GM19395 (cell line): ENCODE measurements around the gene SHISAL2A.

Experiments
- ATAC-seq: cut with Tn5 transposase; IDR thresholded peaks from one replicate; pipeline ENCODE4 v1.9.1; 2021; ENCODE audit warnings: mild to moderate bottlenecking, moderate library complexity; ENCODE audit not compliant: unreplicated experiment

The SHISAL2A gene

GRCh38 chr1:52615489-52616042 lies 17.4 kb upstream of the SHISAL2A start:
- ATAC-seq, result no peak

- no peak for ATAC-seq
Observed at GRCh38 chr1:52621950-52622349, 11.0 kb upstream of the SHISAL2A start.

- no peak for ATAC-seq
Observed at GRCh38 chr1:52623812-52624211, 9.2 kb upstream of the SHISAL2A start.

GRCh38 chr1:52627028-52627427 lies 5.9 kb upstream of the SHISAL2A start:
- ATAC-seq, result no peak

- ATAC-seq, result no peak
Observed at GRCh38 chr1:52628614-52629324, 4.2 kb upstream of the SHISAL2A start.

GRCh38 chr1:52629325-52629643 lies 3.7 kb upstream of the SHISAL2A start:
- no peak for ATAC-seq

GRCh38 chr1:52629667-52630066 lies 3.3 kb upstream of the SHISAL2A start:
- no peak for ATAC-seq

GRCh38 chr1:52631759-52632331 lies 1.1 kb upstream of the SHISAL2A start:
- no peak for ATAC-seq

- no peak for ATAC-seq
Observed at GRCh38 chr1:52633291-52633754, 355 bp downstream of the SHISAL2A start.

GRCh38 chr1:52634111-52634510 lies 1.1 kb downstream of the SHISAL2A start:
- ATAC-seq, result no peak

- ATAC-seq, result no peak
Observed at GRCh38 chr1:52635321-52636089, 2.5 kb downstream of the SHISAL2A start.

GRCh38 chr1:52636721-52637695 lies 4.0 kb downstream of the SHISAL2A start:
- peak; percentile 86 for ATAC-seq

- no peak for ATAC-seq
Observed at GRCh38 chr1:52637946-52638345, 5.0 kb downstream of the SHISAL2A start.

GRCh38 chr1:52640697-52641096 lies 7.7 kb downstream of the SHISAL2A start:
- no peak for ATAC-seq

GRCh38 chr1:52641307-52641706 lies 8.3 kb downstream of the SHISAL2A start:
- no peak for ATAC-seq

GRCh38 chr1:52645261-52645660 lies 12.3 kb downstream of the SHISAL2A start:
- no peak for ATAC-seq

- no peak for ATAC-seq
Observed at GRCh38 chr1:52651904-52652303, 18.9 kb downstream of the SHISAL2A start.

- ATAC-seq, result no peak
Observed at GRCh38 chr1:52653207-52653849, 20.4 kb downstream of the SHISAL2A start.

GRCh38 chr1:52654063-52654462 lies 21.1 kb downstream of the SHISAL2A start:
- ATAC-seq, result no peak

GRCh38 chr1:52657702-52658101 lies 24.7 kb downstream of the SHISAL2A start:
- no peak for ATAC-seq
